ENCODE measurements around the gene PPIF. TPM values are rescaled to one million over a fixed set of nuclear protein-coding genes. Genes with fewer than 3 reads are reported as not detected.

The PPIF gene
- total and polyA plus RNA-seq, 2 of the 13 experiments (the other 11 are each of a cell fraction or from before 2014, with no cell fraction given) = 147 to 157 TPM

- TF ChIP-seq, protein P1, sequence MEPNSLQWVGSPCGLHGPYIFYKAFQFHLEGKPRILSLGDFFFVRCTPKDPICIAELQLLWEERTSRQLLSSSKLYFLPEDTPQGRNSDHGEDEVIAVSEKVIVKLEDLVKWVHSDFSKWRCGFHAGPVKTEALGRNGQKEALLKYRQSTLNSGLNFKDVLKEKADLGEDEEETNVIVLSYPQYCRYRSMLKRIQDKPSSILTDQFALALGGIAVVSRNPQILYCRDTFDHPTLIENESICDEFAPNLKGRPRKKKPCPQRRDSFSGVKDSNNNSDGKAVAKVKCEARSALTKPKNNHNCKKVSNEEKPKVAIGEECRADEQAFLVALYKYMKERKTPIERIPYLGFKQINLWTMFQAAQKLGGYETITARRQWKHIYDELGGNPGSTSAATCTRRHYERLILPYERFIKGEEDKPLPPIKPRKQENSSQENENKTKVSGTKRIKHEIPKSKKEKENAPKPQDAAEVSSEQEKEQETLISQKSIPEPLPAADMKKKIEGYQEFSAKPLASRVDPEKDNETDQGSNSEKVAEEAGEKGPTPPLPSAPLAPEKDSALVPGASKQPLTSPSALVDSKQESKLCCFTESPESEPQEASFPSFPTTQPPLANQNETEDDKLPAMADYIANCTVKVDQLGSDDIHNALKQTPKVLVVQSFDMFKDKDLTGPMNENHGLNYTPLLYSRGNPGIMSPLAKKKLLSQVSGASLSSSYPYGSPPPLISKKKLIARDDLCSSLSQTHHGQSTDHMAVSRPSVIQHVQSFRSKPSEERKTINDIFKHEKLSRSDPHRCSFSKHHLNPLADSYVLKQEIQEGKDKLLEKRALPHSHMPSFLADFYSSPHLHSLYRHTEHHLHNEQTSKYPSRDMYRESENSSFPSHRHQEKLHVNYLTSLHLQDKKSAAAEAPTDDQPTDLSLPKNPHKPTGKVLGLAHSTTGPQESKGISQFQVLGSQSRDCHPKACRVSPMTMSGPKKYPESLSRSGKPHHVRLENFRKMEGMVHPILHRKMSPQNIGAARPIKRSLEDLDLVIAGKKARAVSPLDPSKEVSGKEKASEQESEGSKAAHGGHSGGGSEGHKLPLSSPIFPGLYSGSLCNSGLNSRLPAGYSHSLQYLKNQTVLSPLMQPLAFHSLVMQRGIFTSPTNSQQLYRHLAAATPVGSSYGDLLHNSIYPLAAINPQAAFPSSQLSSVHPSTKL (CRISPR knock-in tag; IDR thresholded peaks at IDR 0.05) = peak; percentile 22; the same call in 1 of the 2 replicates
- TF ChIP-seq ZBTB38 (CRISPR knock-in tag; IDR thresholded peaks at IDR 0.05) = 0 out of 2 replicates have a peak, but pooled peaks have one; percentile 58
- no peak for TF ChIP-seq ZNF337 (CRISPR knock-in tag; IDR thresholded peaks at IDR 0.05; ENCODE audit: borderline replicate concordance, low read depth)
- peak; percentile 98 for TF ChIP-seq DR1 (CRISPR knock-in tag; IDR thresholded peaks at IDR 0.05)
- 0 out of 2 replicates have a peak, but pooled peaks have one; percentile 17 for TF ChIP-seq EEA1 (CRISPR knock-in tag; IDR thresholded peaks at IDR 0.05; ENCODE audit: borderline replicate concordance)
- TF ChIP-seq SAFB2 (CRISPR knock-in tag; IDR thresholded peaks at IDR 0.05; ENCODE audit: borderline replicate concordance, low read depth) = 0 out of 2 replicates have a peak, but pooled peaks have one; percentile 69
- peak; percentile 72; the same call in 1 of the 2 replicates for TF ChIP-seq PRMT3 (CRISPR knock-in tag; IDR thresholded peaks at IDR 0.05; ENCODE audit: borderline replicate concordance, low read depth)
- peak; percentile 45 for TF ChIP-seq ZBTB14 (CRISPR knock-in tag; IDR thresholded peaks at IDR 0.05)
- TF ChIP-seq ZNF570 (CRISPR knock-in tag; IDR thresholded peaks at IDR 0.05; ENCODE audit: borderline replicate concordance) = no peak
- TF ChIP-seq ARID4A (CRISPR knock-in tag; IDR thresholded peaks at IDR 0.05; ENCODE audit: borderline replicate concordance) = peak; percentile 66
- no peak for TF ChIP-seq SIX1 (CRISPR knock-in tag; IDR thresholded peaks at IDR 0.05; ENCODE audit: borderline replicate concordance)
- no peak; the same call in 1 of the 2 replicates for TF ChIP-seq SRY (CRISPR knock-in tag; IDR thresholded peaks at IDR 0.05)
- TF ChIP-seq, protein P2, sequence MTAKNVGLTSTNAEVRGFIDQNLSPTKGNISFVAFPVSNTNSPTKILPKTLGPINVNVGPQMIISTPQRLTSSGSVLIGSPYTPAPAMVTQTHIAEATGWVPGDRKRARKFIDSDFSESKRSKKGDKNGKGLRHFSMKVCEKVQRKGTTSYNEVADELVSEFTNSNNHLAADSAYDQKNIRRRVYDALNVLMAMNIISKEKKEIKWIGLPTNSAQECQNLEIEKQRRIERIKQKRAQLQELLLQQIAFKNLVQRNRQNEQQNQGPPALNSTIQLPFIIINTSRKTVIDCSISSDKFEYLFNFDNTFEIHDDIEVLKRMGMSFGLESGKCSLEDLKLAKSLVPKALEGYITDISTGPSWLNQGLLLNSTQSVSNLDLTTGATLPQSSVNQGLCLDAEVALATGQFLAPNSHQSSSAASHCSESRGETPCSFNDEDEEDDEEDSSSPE (CRISPR knock-in tag; IDR thresholded peaks at IDR 0.05) = peak; percentile 87
- TF ChIP-seq ZNF709 (CRISPR knock-in tag; IDR thresholded peaks at IDR 0.05) = peak; percentile 69
- 0 out of 2 replicates have a peak, but pooled peaks have one; percentile 44 for TF ChIP-seq MTERF4 (CRISPR knock-in tag; IDR thresholded peaks at IDR 0.05)
- no peak for TF ChIP-seq MED8 (CRISPR knock-in tag; IDR thresholded peaks at IDR 0.05; ENCODE audit: insufficient replicate concordance)
These were observed at the start of gene PPIF (continued) for GRCh38 chr10:79347226-79347893.

All from HepG2 (cell line).